SK-N-SH (cell line): Measurements from ENCODE around the gene SP2. TPM values are rescaled to one million over a fixed set of nuclear protein-coding genes. Genes with fewer than 3 reads are reported as not detected.

Experiments used
- CTCF ChIA-PET: fragments of 300-600, 350-600 bp; formaldehyde crosslinking; extraction: SDS; loops from one replicate; lab custom pipeline; 2021; lab: Yijun Ruan, JAX
- POLR2A ChIA-PET: fragments of 350-600 bp; sonication (Branson Sonifier 250); formaldehyde crosslinking; extraction: SDS; loops from one replicate; lab custom pipeline; 2020; ENCODE audit warnings: antibody characterized with exemption, inconsistent platforms; lab: Yijun Ruan, JAX
- DNase-seq: peaks from one replicate; pipeline ENCODE4 v3.0.0; 2012
- H2AFZ ChIP-seq: fragments of 200-600 bp; sonication (generic); 2 replicates; pipeline ENCODE4 v1.8.1; 2016; ENCODE audit warnings: antibody characterized with exemption, mild to moderate bottlenecking, low read depth
- H3F3A ChIP-seq: fragments of 200-600 bp; sonication (generic); replicated peaks from 2 replicates; pipeline ENCODE3; 2016; ENCODE audit warnings: antibody characterized with exemption, mild to moderate bottlenecking; ENCODE audit not compliant: insufficient read depth
- H3K27ac ChIP-seq, 2 experiments: fragments of 200-500 bp in 1 of 2; fragments of 200-600 bp in 1 of 2; sonication (Bioruptor generic) in 1 of 2; sonication (generic), shearing (Covaris generic) in 1 of 2; 2 replicates each; pipeline versions ENCODE4 v1.5.1 to v1.6.1; 2014 to 2016; ENCODE audit warnings: low read depth in 2 of 2, inconsistent platforms in 1 of 2, low read length in 1 of 2, mild to moderate bottlenecking in 1 of 2, mixed read lengths in 1 of 2
- H3K27me3 ChIP-seq: fragments of 200-600 bp; sonication (generic), shearing (Covaris generic); 2 replicates; pipeline ENCODE4 v1.6.1; 2016; ENCODE audit warnings: mixed run types; ENCODE audit not compliant: insufficient read depth
- H3K36me3 ChIP-seq, 2 experiments: fragments of 200-500 bp in 1 of 2; fragments of 200-600 bp in 1 of 2; sonication (Bioruptor generic) in 1 of 2; sonication (generic) in 1 of 2; replicated peaks in 1 of 2; 2 replicates each; pipeline versions ENCODE3 to v1.5.1; 2014 to 2016; ENCODE audit warnings: low read length in 1 of 2, mild to moderate bottlenecking in 1 of 2; ENCODE audit not compliant: insufficient read depth in 2 of 2, control insufficient read depth in 1 of 2
- H3K4me1 ChIP-seq, 2 experiments: fragments of 200-500 bp in 1 of 2; fragments of 200-600 bp in 1 of 2; sonication (Bioruptor generic) in 1 of 2; sonication (generic), shearing (Covaris generic) in 1 of 2; 2 replicates each; pipeline versions ENCODE4 v1.5.1 to v1.6.1; 2014 to 2016; ENCODE audit warnings: low read depth in 1 of 2, low read length in 1 of 2, mixed run types in 1 of 2; ENCODE audit not compliant: insufficient read depth in 2 of 2, control insufficient read depth in 1 of 2
- H3K4me2 ChIP-seq: fragments of 200-600 bp; sonication (generic), shearing (Covaris generic); 2 replicates; pipeline ENCODE4 v1.6.1; 2017; ENCODE audit warnings: mixed run types
- H3K4me3 ChIP-seq, 2 experiments: fragments of 200-500 bp in 1 of 2; fragments of 200-600 bp in 1 of 2; sonication (Bioruptor generic) in 1 of 2; sonication (generic), shearing (Covaris generic) in 1 of 2; 2 replicates each; pipeline versions ENCODE4 v1.5.1 to v1.8.1; 2014 to 2016; ENCODE audit warnings: low read depth in 2 of 2, inconsistent platforms in 1 of 2, low read length in 1 of 2, mild to moderate bottlenecking in 1 of 2, mixed read lengths in 1 of 2, moderate library complexity in 1 of 2
- H3K79me2 ChIP-seq: fragments of 200-600 bp; sonication (generic); 2 replicates; pipeline ENCODE4 v1.8.1; 2017; ENCODE audit warnings: mild to moderate bottlenecking; ENCODE audit not compliant: insufficient read depth
- H3K9ac ChIP-seq: fragments of 200-600 bp; sonication (generic); 2 replicates; pipeline ENCODE4 v1.6.1; 2017; ENCODE audit warnings: mixed run types
- H3K9me2 ChIP-seq: fragments of 200-600 bp; sonication (generic); 2 replicates; pipeline ENCODE4 v1.6.1; 2017; ENCODE audit warnings: mixed run types
- H3K9me3 ChIP-seq: fragments of 200-600 bp; sonication (generic); 2 replicates; pipeline ENCODE4 v1.6.1; 2017; ENCODE audit warnings: mixed run types, mild to moderate bottlenecking, moderate library complexity
- H4K20me1 ChIP-seq: fragments of 200-600 bp; sonication (generic); 2 replicates; pipeline ENCODE4 v1.6.1; 2017; ENCODE audit warnings: mild to moderate bottlenecking, mixed run types; ENCODE audit not compliant: insufficient read depth
- CHD2 ChIP-seq: fragments of 150-350 bp; IDR thresholded peaks from 2 replicates; pipeline ENCODE4 v1.6.1; 2018; ENCODE audit warnings: low read length; ENCODE audit not compliant: partially characterized antibody
- ELF1 ChIP-seq: IDR thresholded peaks from 2 replicates; pipeline ENCODE4 v1.4.0; 2012
- FOSL2 ChIP-seq: IDR thresholded peaks from 2 replicates; pipeline ENCODE4 v1.4.0; 2012; ENCODE audit warnings: low read depth, mild to moderate bottlenecking, moderate library complexity, borderline replicate concordance
- FOXJ3 ChIP-seq: sonication (generic); formaldehyde crosslinking; IDR thresholded peaks from 2 replicates; pipeline ENCODE4 v1.5.1; 2020; ENCODE audit warnings: mild to moderate bottlenecking, missing genetic modification reagents
- GATA2 ChIP-seq: sonication (generic); formaldehyde crosslinking; IDR thresholded peaks from 2 replicates; pipeline ENCODE4 v1.5.0; 2020; ENCODE audit warnings: mild to moderate bottlenecking, missing genetic modification reagents
- NRF1 ChIP-seq: IDR thresholded peaks from 2 replicates; pipeline ENCODE4 v1.6.1; 2012; ENCODE audit warnings: low read depth, mild to moderate bottlenecking, low read length
- POLR2AphosphoS5 ChIP-seq: IDR thresholded peaks from 2 replicates; pipeline ENCODE4 v1.6.1; 2012; ENCODE audit warnings: low read depth, low read length
- RCOR1 ChIP-seq: fragments of 150-350 bp; IDR thresholded peaks from 2 replicates; pipeline ENCODE4 v1.6.1; 2017; ENCODE audit warnings: antibody characterized with exemption, low read length
- RXRA ChIP-seq: IDR thresholded peaks from 2 replicates; pipeline ENCODE4 v1.4.0; 2012; ENCODE audit warnings: low read depth, mild to moderate bottlenecking, borderline replicate concordance
- SIN3A ChIP-seq: IDR thresholded peaks from 2 replicates; pipeline ENCODE4 v1.6.1; 2012; ENCODE audit warnings: low read depth, mild to moderate bottlenecking, low read length, moderate library complexity, borderline replicate concordance
- SMC3 ChIP-seq: IDR thresholded peaks from 2 replicates; pipeline ENCODE4 v1.6.1; 2012; ENCODE audit warnings: low read depth, low read length, improper control_type of control experiment
- YY1 ChIP-seq: IDR thresholded peaks from 2 replicates; pipeline ENCODE4 v1.4.0; 2012; ENCODE audit warnings: low read depth, mild to moderate bottlenecking
- WGBS: methylation state at CpG from one replicate; pipeline ENCODE4 v1.1.6; 2017; ENCODE audit warnings: low lambda C conversion rate; 5-methylcytosine and 5-hydroxymethylcytosine counted together
- polyA plus RNA-seq, 3 experiments: library from polyadenylated mRNA; depleted of rRNA; stranded (reverse); fragments of >200 nt; gene quantifications; 2 replicates each; pipeline ENCODE4 v1.2.3, GENCODE V29; 2012
- TF ChIP-seq, protein P1 (sequence below): IDR thresholded peaks from 2 replicates; pipeline ENCODE4 v1.4.0; 2012; ENCODE audit warnings: low read depth, borderline replicate concordance
- TF ChIP-seq, protein P2 (sequence below): IDR thresholded peaks from 2 replicates; pipeline ENCODE4; 2012
- TF ChIP-seq, protein P3 (sequence below): fragments of 200-600 bp; sonication (generic); IDR thresholded peaks from 2 replicates; pipeline ENCODE4 v1.6.1; 2017; ENCODE audit warnings: antibody characterized with exemption, mild to moderate bottlenecking, moderate library complexity
- TF ChIP-seq, protein P4 (sequence below): IDR thresholded peaks from 2 replicates; pipeline ENCODE4 v1.4.0; 2012; ENCODE audit warnings: low read depth

The SP2 gene
- polyA plus RNA-seq, 1 of the 3 experiments (the other 2 are of a cell fraction): 16.7 TPM

DNA sequence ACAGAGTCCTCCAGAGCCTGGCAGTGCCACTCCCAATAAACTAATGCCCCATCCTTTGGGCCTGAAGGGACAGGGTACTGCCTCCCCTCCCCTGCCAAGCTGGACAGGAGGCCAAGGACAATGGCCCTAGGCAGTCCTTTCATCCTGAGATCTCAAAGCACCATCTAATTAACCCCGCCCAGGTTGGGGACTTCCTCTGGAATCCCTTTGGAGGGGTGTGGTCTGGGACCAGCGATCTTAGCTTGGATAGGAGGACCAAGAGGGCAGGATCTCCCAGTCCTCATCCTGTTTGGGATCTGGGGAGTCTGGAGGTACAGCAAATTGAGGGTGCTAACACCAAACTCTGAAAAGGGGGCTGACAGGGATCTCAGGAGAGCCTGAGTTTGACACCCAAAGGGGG is 26.9 kb upstream of the SP2 start:
- TF ChIP-seq, protein P1, sequence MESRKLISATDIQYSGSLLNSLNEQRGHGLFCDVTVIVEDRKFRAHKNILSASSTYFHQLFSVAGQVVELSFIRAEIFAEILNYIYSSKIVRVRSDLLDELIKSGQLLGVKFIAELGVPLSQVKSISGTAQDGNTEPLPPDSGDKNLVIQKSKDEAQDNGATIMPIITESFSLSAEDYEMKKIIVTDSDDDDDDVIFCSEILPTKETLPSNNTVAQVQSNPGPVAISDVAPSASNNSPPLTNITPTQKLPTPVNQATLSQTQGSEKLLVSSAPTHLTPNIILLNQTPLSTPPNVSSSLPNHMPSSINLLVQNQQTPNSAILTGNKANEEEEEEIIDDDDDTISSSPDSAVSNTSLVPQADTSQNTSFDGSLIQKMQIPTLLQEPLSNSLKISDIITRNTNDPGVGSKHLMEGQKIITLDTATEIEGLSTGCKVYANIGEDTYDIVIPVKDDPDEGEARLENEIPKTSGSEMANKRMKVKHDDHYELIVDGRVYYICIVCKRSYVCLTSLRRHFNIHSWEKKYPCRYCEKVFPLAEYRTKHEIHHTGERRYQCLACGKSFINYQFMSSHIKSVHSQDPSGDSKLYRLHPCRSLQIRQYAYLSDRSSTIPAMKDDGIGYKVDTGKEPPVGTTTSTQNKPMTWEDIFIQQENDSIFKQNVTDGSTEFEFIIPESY: no peak
- no peak for TF ChIP-seq NRF1
- Histone ChIP-seq H3K27me3 (peaks cover 54% of the 10 kb centered on the region), H3K9ac (no peak overlapping the region), H3K79me2 (no peaks in the 10 kb centered on the region), H3K4me3 (no peak overlapping the region), H3K9me2 (no peaks in the 10 kb centered on the region), H3K36me3 (no peaks in the 10 kb centered on the region), H3K4me2 (no peak overlapping the region), H2AFZ (no peak overlapping the region), H4K20me1 (no peaks in the 10 kb centered on the region), H3K27ac (no peak overlapping the region), H3K4me1 (no peaks in the 10 kb centered on the region), H3K9me3 (no peaks in the 10 kb centered on the region), H3F3A (no peaks in the 10 kb centered on the region)
- POLR2A ChIA-PET: no interaction called here
- WGBS: 11% methylated on average over 2 of the region's 2 CpGs
- CTCF ChIA-PET: interaction anchor here (1.6 to 9.4 kb wide), 5 partner anchors 16 to 79 kb away, joined by 4 to 108 read pairs (median 7); partner anchors contain the start of gene SCRN2
- no peak for DNase-seq

DNA sequence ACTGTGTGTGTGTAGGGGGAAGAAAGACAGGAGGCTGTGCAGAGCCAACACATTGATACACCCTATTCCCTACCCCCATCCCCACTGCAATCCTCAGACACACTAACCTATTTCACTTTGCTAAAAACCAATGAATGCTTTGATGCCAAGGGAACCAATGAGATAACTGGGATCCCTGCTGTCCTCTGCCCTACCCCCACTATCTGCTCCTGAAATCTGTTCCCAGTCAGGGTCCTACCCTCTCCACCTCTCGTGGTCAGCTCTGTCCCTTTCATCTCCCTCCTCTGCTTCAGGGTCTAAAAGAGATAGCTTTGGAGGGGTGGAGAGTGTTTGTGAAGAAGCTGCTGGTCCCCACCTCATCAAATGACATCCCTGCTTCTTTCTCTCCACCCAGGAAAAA is 26.0 kb upstream of the SP2 start:
- Histone ChIP-seq H3K36me3 (no peaks in the 10 kb centered on the region), H3K27ac (no peak overlapping the region), H3K9me3 (no peaks in the 10 kb centered on the region), H3K79me2 (no peaks in the 10 kb centered on the region), H3K9me2 (no peaks in the 10 kb centered on the region), H2AFZ (no peak overlapping the region), H3K4me1 (no peaks in the 10 kb centered on the region), H3F3A (no peaks in the 10 kb centered on the region), H3K9ac (no peak overlapping the region), H3K4me3 (no peak overlapping the region), H3K4me2 (no peak overlapping the region)
- WGBS: 0% methylated on average over 1 of the region's 1 CpG
- CTCF ChIA-PET: interaction anchor here (1.2 to 9.4 kb wide), 5 partner anchors 17 to 78 kb away, joined by 4 to 108 read pairs (median 5); partner anchors contain the start of gene SCRN2
- TF ChIP-seq, protein P2, sequence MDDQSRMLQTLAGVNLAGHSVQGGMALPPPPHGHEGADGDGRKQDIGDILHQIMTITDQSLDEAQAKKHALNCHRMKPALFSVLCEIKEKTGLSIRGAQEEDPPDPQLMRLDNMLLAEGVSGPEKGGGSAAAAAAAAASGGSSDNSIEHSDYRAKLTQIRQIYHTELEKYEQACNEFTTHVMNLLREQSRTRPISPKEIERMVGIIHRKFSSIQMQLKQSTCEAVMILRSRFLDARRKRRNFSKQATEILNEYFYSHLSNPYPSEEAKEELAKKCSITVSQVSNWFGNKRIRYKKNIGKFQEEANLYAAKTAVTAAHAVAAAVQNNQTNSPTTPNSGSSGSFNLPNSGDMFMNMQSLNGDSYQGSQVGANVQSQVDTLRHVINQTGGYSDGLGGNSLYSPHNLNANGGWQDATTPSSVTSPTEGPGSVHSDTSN: no peak
- TF ChIP-seq RCOR1: no peak
- no peak for TF ChIP-seq POLR2AphosphoS5
- no peak for TF ChIP-seq RXRA
- TF ChIP-seq ELF1: no peak
- TF ChIP-seq SIN3A: no peak
- TF ChIP-seq SMC3: no peak
- no peak for TF ChIP-seq YY1
- no peak for TF ChIP-seq GATA2 (CRISPR knock-in tag)
- TF ChIP-seq, protein P3, sequence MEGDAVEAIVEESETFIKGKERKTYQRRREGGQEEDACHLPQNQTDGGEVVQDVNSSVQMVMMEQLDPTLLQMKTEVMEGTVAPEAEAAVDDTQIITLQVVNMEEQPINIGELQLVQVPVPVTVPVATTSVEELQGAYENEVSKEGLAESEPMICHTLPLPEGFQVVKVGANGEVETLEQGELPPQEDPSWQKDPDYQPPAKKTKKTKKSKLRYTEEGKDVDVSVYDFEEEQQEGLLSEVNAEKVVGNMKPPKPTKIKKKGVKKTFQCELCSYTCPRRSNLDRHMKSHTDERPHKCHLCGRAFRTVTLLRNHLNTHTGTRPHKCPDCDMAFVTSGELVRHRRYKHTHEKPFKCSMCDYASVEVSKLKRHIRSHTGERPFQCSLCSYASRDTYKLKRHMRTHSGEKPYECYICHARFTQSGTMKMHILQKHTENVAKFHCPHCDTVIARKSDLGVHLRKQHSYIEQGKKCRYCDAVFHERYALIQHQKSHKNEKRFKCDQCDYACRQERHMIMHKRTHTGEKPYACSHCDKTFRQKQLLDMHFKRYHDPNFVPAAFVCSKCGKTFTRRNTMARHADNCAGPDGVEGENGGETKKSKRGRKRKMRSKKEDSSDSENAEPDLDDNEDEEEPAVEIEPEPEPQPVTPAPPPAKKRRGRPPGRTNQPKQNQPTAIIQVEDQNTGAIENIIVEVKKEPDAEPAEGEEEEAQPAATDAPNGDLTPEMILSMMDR: no peak
- no peak for TF ChIP-seq NRF1
- no peak for TF ChIP-seq FOXJ3 (CRISPR knock-in tag)
- TF ChIP-seq FOSL2: no peak
- TF ChIP-seq, protein P4, sequence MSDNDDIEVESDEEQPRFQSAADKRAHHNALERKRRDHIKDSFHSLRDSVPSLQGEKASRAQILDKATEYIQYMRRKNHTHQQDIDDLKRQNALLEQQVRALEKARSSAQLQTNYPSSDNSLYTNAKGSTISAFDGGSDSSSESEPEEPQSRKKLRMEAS: no peak
- TF ChIP-seq CHD2: no peak
- TF ChIP-seq, all 33 proteins: peak for 0
- Histone ChIP-seq H4K20me1 (no peaks in the 10 kb centered on the region), H3K27me3 (peaks cover 61% of the 10 kb centered on the region)
- DNase-seq: no peak
- POLR2A ChIA-PET: no interaction called here
